GM23338 (cell line): ENCODE data around the gene TSR3. TPM values are rescaled to one million over a fixed set of nuclear protein-coding genes. Genes with fewer than 3 reads are reported as not detected.
A peak's percentile ranks its signal among the peaks of the same experiment; 100 is the strongest.

Experiments used
- ATAC-seq: fragments of 200-7000 bp; cut with Tn5 transposase; 3 replicates; pipeline ENCODE4 v1.9.1; 2020
- DNase-seq: peaks from one replicate; pipeline ENCODE4 v3.0.0-alpha.2; 2015; ENCODE audit warnings: low spot score
- H2AFZ ChIP-seq: fragments of 200-600 bp; sonication (generic); 2 replicates; pipeline ENCODE4 v1.8.0; 2016; ENCODE audit warnings: antibody characterized with exemption, mild to moderate bottlenecking, moderate library complexity
- H3F3A ChIP-seq: fragments of 200-600 bp; sonication (generic); replicated peaks from 2 replicates; pipeline ENCODE4 v1.8.0; 2017; ENCODE audit warnings: antibody characterized with exemption, mixed run types, low read depth
- H3K27ac ChIP-seq: fragments of 200-600 bp; sonication (generic); 2 replicates; pipeline ENCODE4 v1.6.1; 2016; ENCODE audit warnings: low read depth
- H3K27me3 ChIP-seq: fragments of 200-600 bp; sonication (generic); 2 replicates; pipeline ENCODE4 v1.8.0; 2016; ENCODE audit warnings: mild to moderate bottlenecking, mixed run types, moderate library complexity; ENCODE audit not compliant: insufficient read depth
- H3K36me3 ChIP-seq: fragments of 200-600 bp; sonication (generic); 2 replicates; pipeline ENCODE4 v1.8.0; 2016; ENCODE audit warnings: mild to moderate bottlenecking; ENCODE audit not compliant: insufficient read depth
- H3K4me1 ChIP-seq: fragments of 200-600 bp; sonication (generic); 2 replicates; pipeline ENCODE4 v1.8.0; 2016; ENCODE audit warnings: mild to moderate bottlenecking, moderate library complexity; ENCODE audit not compliant: insufficient read depth
- H3K4me2 ChIP-seq: fragments of 200-600 bp; sonication (generic); 2 replicates; pipeline ENCODE4 v1.7.1; 2017; ENCODE audit warnings: mixed run types
- H3K4me3 ChIP-seq: fragments of 200-600 bp; sonication (generic); 2 replicates; pipeline ENCODE4 v1.6.1; 2016; ENCODE audit warnings: mixed run types
- H3K79me2 ChIP-seq: fragments of 200-600 bp; sonication (generic); replicated peaks from 2 replicates; pipeline ENCODE4 v1.8.0; 2017; ENCODE audit warnings: mild to moderate bottlenecking; ENCODE audit not compliant: insufficient read depth
- H3K9me2 ChIP-seq: fragments of 200-600 bp; sonication (generic); 2 replicates; pipeline ENCODE4 v1.8.0; 2017; ENCODE audit not compliant: insufficient read depth
- H4K20me1 ChIP-seq: fragments of 200-600 bp; sonication (generic); replicated peaks from 2 replicates; pipeline ENCODE4 v1.8.0; 2017; ENCODE audit warnings: mild to moderate bottlenecking; ENCODE audit not compliant: insufficient read depth
- H3K27ac Mint-ChIP-seq: 2 replicates; pipeline ENCODE4 v1.8.0; 2020; ENCODE audit warnings: inconsistent platforms, mild to moderate bottlenecking, moderate library complexity, mixed read lengths
- H3K27me3 Mint-ChIP-seq: 3 replicates; pipeline ENCODE4 v1.8.0; 2022; ENCODE audit warnings: low read depth, mild to moderate bottlenecking, moderate library complexity, mixed read lengths, inconsistent platforms; ENCODE audit not compliant: insufficient read depth, poor library complexity
- H3K36me3 Mint-ChIP-seq: 3 replicates; pipeline ENCODE4 v1.8.0; 2021; ENCODE audit warnings: low read depth, mild to moderate bottlenecking, inconsistent platforms, moderate library complexity, mixed read lengths
- H3K4me1 Mint-ChIP-seq: 3 replicates; pipeline ENCODE4 v1.8.0; 2020; ENCODE audit warnings: mild to moderate bottlenecking, inconsistent platforms, mixed read lengths
- H3K4me3 Mint-ChIP-seq: 3 replicates; pipeline ENCODE4 v1.8.0; 2021; ENCODE audit warnings: moderate library complexity, mild to moderate bottlenecking, inconsistent platforms, mixed read lengths
- H3K9me3 Mint-ChIP-seq: 3 replicates; pipeline ENCODE4 v1.8.0; 2020; ENCODE audit warnings: moderate library complexity, mild to moderate bottlenecking, inconsistent platforms, mixed read lengths
- CTCF ChIP-seq, 2 experiments: fragments of 200-600 bp in 1 of 2; sonication (generic) in 1 of 2; conservative IDR thresholded peaks; 2 replicates each; pipeline versions ENCODE4 v1.5.1 to v1.6.1; 2016 to 2017; ENCODE audit warnings: antibody characterized with exemption in 2 of 2, low read depth in 2 of 2, mild to moderate bottlenecking in 2 of 2, moderate library complexity in 1 of 2
- ETS1 ChIP-seq: IDR thresholded peaks from 2 replicates; pipeline ENCODE4 v1.6.1; 2016; ENCODE audit warnings: antibody characterized with exemption
- POLR2AphosphoS5 ChIP-seq: IDR thresholded peaks from 2 replicates; pipeline ENCODE4 v1.6.1; 2016; ENCODE audit warnings: antibody characterized with exemption, low read depth
- REST ChIP-seq: IDR thresholded peaks from one replicate; pipeline ENCODE4 v1.6.1; 2018; ENCODE audit warnings: antibody characterized with exemption; ENCODE audit not compliant: unreplicated experiment
- ZNF331 ChIP-seq: fragments of 250-450 bp; sonication (Bioruptor Pico); IDR thresholded peaks from 2 replicates; pipeline ENCODE4 v1.5.0; 2020; ENCODE audit warnings: low read depth, mild to moderate bottlenecking, moderate library complexity
- polyA plus RNA-seq: library from polyadenylated mRNA; unstranded; fragments of >200 nt; fragmentation: Nextera tagmentation; extraction: Ambion mirVana; gene quantifications from 2 replicates; pipeline ENCODE4 v1.2.1, GENCODE V29; 2016
- total RNA-seq: library from RNA; depleted of rRNA; stranded (reverse); fragments of >200 nt; shearing (Covaris generic); gene quantifications from 2 replicates; pipeline ENCODE4 v1.2.3, GENCODE V29; 2014

TSR3 gene
- total and polyA plus RNA-seq, 2 experiments from 2014 or later = 58.5 to 97.3 TPM

DNA sequence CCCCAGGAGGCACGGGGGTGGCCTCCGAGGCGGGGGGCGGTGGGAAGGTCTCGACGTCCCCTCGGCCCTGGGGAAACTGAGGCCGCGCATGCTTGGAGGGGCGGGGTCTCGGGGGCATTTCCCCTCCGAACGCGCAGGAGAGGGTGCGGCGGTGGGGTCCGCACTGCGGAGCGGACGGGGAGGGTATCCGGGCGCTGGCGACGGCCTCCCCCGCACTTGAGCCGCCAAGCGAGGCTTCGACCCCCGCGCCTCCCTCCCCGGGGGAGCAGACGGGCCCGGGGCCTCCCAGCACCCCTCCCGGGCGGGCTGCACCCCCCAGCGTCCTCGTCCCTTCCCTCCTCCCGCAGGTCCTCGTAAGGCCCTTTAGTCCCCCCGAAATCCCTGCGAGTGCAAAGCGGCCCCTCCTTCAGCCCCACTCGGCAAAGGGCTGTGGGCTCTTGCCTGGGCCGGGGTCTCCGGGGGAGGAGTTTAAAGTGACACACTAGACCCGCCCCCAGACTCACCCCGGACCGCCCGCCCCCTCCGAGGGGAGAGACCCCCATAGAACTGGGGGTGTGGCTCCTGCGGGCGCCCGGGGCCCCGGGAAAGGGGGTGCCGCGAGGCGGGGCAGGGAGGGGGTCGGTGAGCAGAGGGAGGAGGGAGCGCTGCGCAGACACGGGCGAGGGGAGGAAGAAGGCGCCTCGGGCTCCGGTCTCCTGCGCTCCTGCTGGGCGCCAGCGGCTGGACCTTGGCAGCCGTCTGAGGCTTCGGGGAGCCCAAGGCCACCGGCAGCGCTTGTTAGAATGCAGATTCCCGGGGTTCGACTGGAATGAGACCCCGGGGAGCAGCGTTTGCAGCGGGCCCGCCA, 17.6 kb downstream of the TSR3 start (continued):
- TF ChIP-seq REST (no peak), ETS1 (no peak), CTCF (conservative IDR thresholded peaks at IDR 0.05; ENCODE audit: low read depth in 2 of 2) (no peak)

DNA sequence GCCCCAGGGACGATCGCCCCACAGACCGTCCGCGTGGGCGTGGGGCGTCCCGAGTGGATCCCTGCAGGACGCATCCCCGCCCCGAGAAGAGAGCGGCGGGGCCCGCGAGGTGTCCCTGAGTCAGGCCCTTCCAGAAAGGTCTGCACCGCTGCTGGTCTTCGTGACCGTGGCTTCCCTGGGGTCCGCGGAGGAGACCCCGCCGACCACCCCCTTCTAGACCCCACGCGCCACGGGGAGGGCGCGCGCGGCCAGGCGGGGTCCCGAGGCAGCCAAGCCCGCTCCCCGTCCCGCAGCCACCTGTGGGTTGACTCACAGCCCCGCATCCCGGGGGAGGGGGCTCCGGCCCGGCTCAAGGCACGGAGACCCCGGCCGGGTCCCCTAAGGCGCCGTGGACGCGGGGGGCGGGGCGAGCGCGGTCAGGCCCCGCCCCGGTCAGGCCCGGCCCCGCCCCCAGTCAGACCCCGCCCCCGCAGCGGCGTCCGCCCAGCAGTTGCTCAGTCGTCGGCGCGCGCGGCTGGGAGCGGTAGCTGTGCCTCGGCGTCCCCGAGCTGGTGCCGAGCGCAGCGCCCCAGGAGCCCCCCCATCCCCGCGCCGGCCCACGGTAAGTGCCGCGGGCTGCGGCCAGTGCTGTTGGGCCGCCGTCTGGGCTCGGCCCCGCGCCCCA, 18.4 kb downstream of the TSR3 start, which contains the start of gene BAIAP3:
BAIAP3 (plus strand) TSS at position 497 of the 664 bp plus-strand sequence. CDS start 4,905 bp downstream, outside the sequence.
- Histone ChIP-seq H3F3A (0 out of 2 replicates have a peak, but pooled peaks cover 5% of the 10 kb centered on the region), H4K20me1 (no peaks in the 10 kb centered on the region; the same call in 1 of the 2 replicates), H3K4me1 (peaks cover 10% of the 10 kb centered on the region), H2AFZ (peak within 1 kb of the TSS; percentile 78; the same call in 1 of the 2 replicates), H3K36me3 (no peaks in the 10 kb centered on the region), H3K79me2 (no peaks in the 10 kb centered on the region), H3K4me2 (peak within 1 kb of the TSS; percentile 95), H3K4me3 (peak within 1 kb of the TSS; percentile 72), H3K9me2 (no peaks in the 10 kb centered on the region), H3K27me3 (peaks cover 36% of the 10 kb centered on the region), H3K27ac (no peak within 1 kb of the TSS)
- DNase-seq (peak; percentile 77), ATAC-seq (peak; percentile 17)
- peak within 1 kb of the TSS; percentile 76 for H3K4me3 Mint-ChIP-seq
- H3K27ac Mint-ChIP-seq = no peak within 1 kb of the TSS
- peaks cover 33% of the 10 kb centered on the region for H3K27me3 Mint-ChIP-seq
- H3K4me1 Mint-ChIP-seq = peaks cover 12% of the 10 kb centered on the region
- H3K36me3 Mint-ChIP-seq = no peaks in the 10 kb centered on the region
- peak; percentile 75 for TF ChIP-seq POLR2AphosphoS5
- no peak for TF ChIP-seq ZNF331
- H3K9me3 Mint-ChIP-seq = no peaks in the 10 kb centered on the region
